AG09309 (cell line): ENCODE results near the gene TEDDM1.

Experiments used
- DNase-seq: peaks from one replicate; pipeline ENCODE4 v3.0.0-alpha.2; 2010; ENCODE audit warnings: low read depth
- H3K4me3 ChIP-seq: 2 replicates; pipeline ENCODE4 v1.5.1; 2011; ENCODE audit warnings: mild to moderate bottlenecking, low read depth, low read length, moderate library complexity; ENCODE audit not compliant: control insufficient read depth
- TF ChIP-seq, protein P1 (sequence below): IDR thresholded peaks from 2 replicates; pipeline ENCODE4 v1.5.1; 2011; ENCODE audit warnings: mild to moderate bottlenecking, low read depth, low read length, inconsistent platforms; ENCODE audit not compliant: insufficient read depth, control insufficient read depth; ENCODE audit errors: missing control alignments

TEDDM1 gene

DNA sequence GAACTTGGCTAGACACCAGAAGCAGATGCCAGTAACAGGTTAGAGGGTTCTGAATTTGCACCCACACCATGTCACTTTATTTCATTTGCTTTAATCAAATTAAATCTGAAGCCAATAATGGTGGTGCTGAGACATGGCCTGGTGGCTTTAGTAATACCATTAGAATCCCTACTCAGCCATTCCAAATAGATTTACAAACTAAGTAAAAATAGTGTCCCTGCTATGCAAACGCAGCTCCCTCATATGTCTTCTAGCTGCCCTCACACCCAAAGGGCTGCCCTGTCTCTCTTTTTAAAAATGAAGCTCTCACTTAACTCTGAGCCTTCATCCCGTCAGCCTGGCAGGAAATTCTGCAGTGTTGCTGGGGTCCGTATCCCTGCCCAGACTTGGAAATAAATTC, 29.9 kb downstream of the TEDDM1 start:
- TF ChIP-seq, protein P1, sequence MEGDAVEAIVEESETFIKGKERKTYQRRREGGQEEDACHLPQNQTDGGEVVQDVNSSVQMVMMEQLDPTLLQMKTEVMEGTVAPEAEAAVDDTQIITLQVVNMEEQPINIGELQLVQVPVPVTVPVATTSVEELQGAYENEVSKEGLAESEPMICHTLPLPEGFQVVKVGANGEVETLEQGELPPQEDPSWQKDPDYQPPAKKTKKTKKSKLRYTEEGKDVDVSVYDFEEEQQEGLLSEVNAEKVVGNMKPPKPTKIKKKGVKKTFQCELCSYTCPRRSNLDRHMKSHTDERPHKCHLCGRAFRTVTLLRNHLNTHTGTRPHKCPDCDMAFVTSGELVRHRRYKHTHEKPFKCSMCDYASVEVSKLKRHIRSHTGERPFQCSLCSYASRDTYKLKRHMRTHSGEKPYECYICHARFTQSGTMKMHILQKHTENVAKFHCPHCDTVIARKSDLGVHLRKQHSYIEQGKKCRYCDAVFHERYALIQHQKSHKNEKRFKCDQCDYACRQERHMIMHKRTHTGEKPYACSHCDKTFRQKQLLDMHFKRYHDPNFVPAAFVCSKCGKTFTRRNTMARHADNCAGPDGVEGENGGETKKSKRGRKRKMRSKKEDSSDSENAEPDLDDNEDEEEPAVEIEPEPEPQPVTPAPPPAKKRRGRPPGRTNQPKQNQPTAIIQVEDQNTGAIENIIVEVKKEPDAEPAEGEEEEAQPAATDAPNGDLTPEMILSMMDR, result no peak
- no peak for DNase-seq
- H3K4me3 ChIP-seq, result no peak overlapping the region

GRCh38 chr1:182368903-182369302, 31.6 kb downstream of the TEDDM1 start:
- TF ChIP-seq, protein P1, result no peak
- no peak for DNase-seq
- no peak overlapping the region for H3K4me3 ChIP-seq

- TF ChIP-seq, protein P1, result no peak
- DNase-seq, result no peak
Measured at GRCh38 chr1:182368358-182368757, 32.1 kb downstream of the TEDDM1 start.

DNA sequence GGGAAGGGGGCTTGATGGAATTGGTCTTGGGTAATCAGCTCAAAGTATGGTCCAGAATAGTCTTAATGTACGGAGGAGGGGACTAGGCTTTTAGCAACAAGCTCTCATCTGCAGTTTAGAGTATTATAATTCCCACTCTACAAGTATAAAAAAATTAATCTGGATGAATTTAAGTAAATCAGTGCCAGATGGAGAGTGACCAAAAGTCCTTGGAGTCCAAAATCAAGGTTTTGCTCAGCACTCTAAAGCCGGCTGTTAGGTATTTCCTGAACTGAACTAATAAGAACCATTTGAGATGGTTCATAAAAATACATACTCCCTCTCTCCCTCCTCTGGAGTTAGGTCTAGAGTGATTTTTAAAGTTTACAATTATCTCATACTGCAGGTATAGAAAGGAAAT, 32.5 kb downstream of the TEDDM1 start:
- TF ChIP-seq, protein P1, result no peak
- no peak overlapping the region for H3K4me3 ChIP-seq
- no peak for DNase-seq

More at GRCh38 chr1:182368358-182368757, 32.1 kb downstream of the TEDDM1 start:
- H3K4me3 ChIP-seq, result no peak overlapping the region

- TF ChIP-seq, protein P1, result no peak
- no peak overlapping the region for H3K4me3 ChIP-seq
- no peak for DNase-seq
Measured at GRCh38 chr1:182366596-182366995, 33.9 kb downstream of the TEDDM1 start.

GRCh38 chr1:182359645-182360044, 40.8 kb downstream of the TEDDM1 start:
- DNase-seq, result no peak
- TF ChIP-seq, protein P1, result no peak
- H3K4me3 ChIP-seq, result no peak overlapping the region

DNA sequence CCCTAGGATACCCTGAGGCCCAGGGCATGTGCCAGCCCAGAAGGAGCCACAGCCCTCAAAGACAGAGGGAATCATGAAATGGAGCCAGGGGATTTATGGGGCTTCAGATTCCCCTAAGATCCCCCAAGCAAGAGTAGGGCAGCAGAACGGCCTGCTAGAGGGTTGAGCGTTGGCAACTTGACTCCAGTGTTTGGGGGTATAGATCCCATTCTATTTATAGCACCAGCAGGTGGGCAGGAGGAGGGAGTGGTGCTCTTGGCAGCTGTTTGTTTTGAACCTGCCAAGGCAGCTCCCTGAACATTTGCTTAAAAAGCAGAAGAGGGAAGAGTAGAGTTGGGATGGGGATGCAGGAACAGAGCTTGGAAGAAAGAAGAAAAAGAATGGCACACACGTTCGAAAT, 42.6 kb downstream of the TEDDM1 start:
- TF ChIP-seq, protein P1, result no peak
- DNase-seq, result no peak
- H3K4me3 ChIP-seq, result no peak overlapping the region
